Placental epithelial cell (primary cell): Measurements from ENCODE around the gene FMO2. TPM values are rescaled to one million over a fixed set of nuclear protein-coding genes. Genes with fewer than 3 reads are reported as not detected.

ENCODE experiments used
- small RNA-seq: library from RNA; depleted of rRNA; stranded (forward); fragments of <200 nt; gene quantifications from one replicate; pipeline ENCODE3, GENCODE V24; 2012
- total RNA-seq: library from RNA; depleted of rRNA; stranded (reverse); fragments of >200 nt; gene quantifications from 2 replicates; pipeline ENCODE4 v1.2.3, GENCODE V29; 2012

Gene FMO2, protein sequence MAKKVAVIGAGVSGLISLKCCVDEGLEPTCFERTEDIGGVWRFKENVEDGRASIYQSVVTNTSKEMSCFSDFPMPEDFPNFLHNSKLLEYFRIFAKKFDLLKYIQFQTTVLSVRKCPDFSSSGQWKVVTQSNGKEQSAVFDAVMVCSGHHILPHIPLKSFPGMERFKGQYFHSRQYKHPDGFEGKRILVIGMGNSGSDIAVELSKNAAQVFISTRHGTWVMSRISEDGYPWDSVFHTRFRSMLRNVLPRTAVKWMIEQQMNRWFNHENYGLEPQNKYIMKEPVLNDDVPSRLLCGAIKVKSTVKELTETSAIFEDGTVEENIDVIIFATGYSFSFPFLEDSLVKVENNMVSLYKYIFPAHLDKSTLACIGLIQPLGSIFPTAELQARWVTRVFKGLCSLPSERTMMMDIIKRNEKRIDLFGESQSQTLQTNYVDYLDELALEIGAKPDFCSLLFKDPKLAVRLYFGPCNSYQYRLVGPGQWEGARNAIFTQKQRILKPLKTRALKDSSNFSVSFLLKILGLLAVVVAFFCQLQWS
- not detected in 2 replicates for total RNA-seq

DNA sequence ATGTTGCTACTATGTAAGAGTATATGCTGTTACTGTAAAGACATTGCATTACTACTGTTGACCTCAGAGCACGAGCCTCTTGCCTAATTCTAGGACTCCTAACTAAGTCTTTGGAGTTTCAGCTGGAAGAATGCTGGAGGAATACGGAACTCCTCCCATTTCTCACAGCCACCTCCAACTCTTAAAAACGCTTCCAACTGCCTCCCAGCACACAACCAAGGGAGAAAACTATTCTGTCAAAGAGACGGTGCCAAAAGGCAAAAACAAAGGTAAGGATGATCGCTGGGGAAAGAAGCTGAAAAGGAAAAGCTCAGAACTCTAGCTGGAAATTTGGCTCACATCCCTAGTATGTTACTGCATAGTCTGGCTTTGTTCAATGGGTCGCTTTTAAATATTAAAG lies at the start of gene FMO2:
TSS of gene FMO2 (plus strand) at position 210 of the 400 bp plus-strand sequence. CDS start 414 bp downstream, outside the sequence.

DNA sequence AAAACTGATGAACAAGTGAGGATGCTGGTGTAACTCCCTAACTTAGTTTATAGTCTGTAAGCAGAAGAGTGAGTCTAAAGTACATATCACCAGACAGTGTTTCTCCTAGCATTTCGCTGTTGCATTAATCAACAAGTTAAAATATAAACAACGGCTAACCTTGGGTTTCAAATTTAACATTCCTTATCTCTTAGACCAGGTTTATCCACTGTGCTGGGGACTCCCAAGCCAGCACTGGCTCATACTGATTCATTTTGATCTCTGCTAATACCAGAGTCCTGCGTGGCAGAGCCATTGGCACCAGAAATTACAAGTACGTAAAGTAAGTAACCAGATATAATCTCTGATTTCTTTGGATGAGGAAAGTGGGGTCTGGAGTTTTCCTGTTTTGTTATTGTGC lies 63.2 kb downstream of the FMO2 start, which contains the start of gene FMO1:
TSS of gene FMO1 (plus strand) at position 193 of the 400 bp plus-strand sequence. CDS start 9,594 bp downstream, outside the sequence.

Small RNAs within 50 kb of the gene (small RNA-seq; reads per million reads assigned to genes)
- gene RF00019 = not detected

Other genes with a start within 250 kb of the FMO2 start
- gene MROH9, start 249.8 kb upstream of the FMO2 start, total RNA-seq = not detected in 2 replicates
- gene FMO3, start 94.4 kb upstream of the FMO2 start, total RNA-seq = not detected in 2 replicates
- gene FMO1, start 63.2 kb downstream of the FMO2 start, total RNA-seq = not detected in 2 replicates
- gene FMO4, start 128.9 kb downstream of the FMO2 start, total RNA-seq = 4.8 and 5.1 TPM in 2 replicates